MM.1S (cell line): ENCODE measurements around the gene HARBI1.

ENCODE experiments used
- EZH2 ChIP-seq: fragments of 300-600 bp; sonication (generic); optimal IDR thresholded peaks from 2 replicates; pipeline ENCODE3; 2017; ENCODE audit warnings: low read depth, mild to moderate bottlenecking, antibody characterized with exemption, low read length, mixed read lengths
- EZH2phosphoT487 ChIP-seq: fragments of 300-600 bp; sonication (generic); IDR thresholded peaks from 2 replicates; pipeline ENCODE4 v1.6.1; 2018; ENCODE audit warnings: antibody characterized with exemption, low read length
- TF ChIP-seq, protein P1 (sequence below): fragments of 300-600 bp; sonication (generic); IDR thresholded peaks from 2 replicates; pipeline ENCODE4 v1.5.1; 2016; ENCODE audit warnings: antibody characterized with exemption, low read length, mixed read lengths

DNA sequence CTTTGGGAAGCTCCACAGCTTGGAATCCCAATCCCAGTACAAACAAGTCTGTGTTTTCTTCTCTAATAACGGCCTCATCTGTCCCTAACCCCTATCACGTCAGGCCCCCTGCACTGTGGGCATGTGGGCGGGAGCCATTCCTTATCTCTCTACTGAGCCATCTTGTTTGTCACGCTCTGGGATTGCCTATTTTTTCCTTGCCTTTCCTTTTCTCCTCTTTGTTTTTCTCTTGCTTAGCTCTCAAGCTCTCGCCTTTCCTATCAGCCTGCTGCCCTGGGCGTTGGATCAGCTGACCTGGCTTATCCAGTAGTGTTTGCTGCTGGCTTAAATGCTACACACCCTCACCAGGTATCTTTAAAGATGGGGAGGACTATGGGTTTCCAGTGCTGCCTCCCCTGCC lies 47.6 kb upstream of the HARBI1 start:
- TF ChIP-seq EZH2 (no peak), EZH2phosphoT487 (no peak)
- TF ChIP-seq, protein P1, sequence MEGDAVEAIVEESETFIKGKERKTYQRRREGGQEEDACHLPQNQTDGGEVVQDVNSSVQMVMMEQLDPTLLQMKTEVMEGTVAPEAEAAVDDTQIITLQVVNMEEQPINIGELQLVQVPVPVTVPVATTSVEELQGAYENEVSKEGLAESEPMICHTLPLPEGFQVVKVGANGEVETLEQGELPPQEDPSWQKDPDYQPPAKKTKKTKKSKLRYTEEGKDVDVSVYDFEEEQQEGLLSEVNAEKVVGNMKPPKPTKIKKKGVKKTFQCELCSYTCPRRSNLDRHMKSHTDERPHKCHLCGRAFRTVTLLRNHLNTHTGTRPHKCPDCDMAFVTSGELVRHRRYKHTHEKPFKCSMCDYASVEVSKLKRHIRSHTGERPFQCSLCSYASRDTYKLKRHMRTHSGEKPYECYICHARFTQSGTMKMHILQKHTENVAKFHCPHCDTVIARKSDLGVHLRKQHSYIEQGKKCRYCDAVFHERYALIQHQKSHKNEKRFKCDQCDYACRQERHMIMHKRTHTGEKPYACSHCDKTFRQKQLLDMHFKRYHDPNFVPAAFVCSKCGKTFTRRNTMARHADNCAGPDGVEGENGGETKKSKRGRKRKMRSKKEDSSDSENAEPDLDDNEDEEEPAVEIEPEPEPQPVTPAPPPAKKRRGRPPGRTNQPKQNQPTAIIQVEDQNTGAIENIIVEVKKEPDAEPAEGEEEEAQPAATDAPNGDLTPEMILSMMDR: no peak
